ENCODE results near the gene FAF2.
"Not testable (repeated sequence)": the region's sequence is repeated elsewhere in the genome, so short reads cannot be mapped to it uniquely, and the experiment has no call there.

FAF2 gene

GRCh38 chr5:176461349-176461748 is 13.2 kb downstream of the FAF2 start:
- no peak for DNase-seq

- DNase-seq = no peak
Observed at GRCh38 chr5:176463113-176463764, 15.1 kb downstream of the FAF2 start.

GRCh38 chr5:176466245-176466871 is 18.2 kb downstream of the FAF2 start:
- DNase-seq = no peak

- no peak for DNase-seq
Observed at GRCh38 chr5:176469296-176469695, 21.1 kb downstream of the FAF2 start.

GRCh38 chr5:176470539-176470938 is 22.4 kb downstream of the FAF2 start:
- no peak for DNase-seq

- no peak for DNase-seq
Observed at GRCh38 chr5:176471098-176471497, 22.9 kb downstream of the FAF2 start.

GRCh38 chr5:176473335-176474006 is 25.3 kb downstream of the FAF2 start:
- no peak for DNase-seq

GRCh38 chr5:176474476-176474875 is 26.3 kb downstream of the FAF2 start:
- no peak for DNase-seq

- no peak for DNase-seq
Observed at GRCh38 chr5:176481711-176482110, 33.5 kb downstream of the FAF2 start.

GRCh38 chr5:176485176-176485575 is 37.0 kb downstream of the FAF2 start:
- DNase-seq = no peak

- DNase-seq = no peak
Observed at GRCh38 chr5:176486189-176486757, 38.1 kb downstream of the FAF2 start.

- not testable (repeated sequence) for DNase-seq
Observed at GRCh38 chr5:176487160-176487559, 39.0 kb downstream of the FAF2 start.

GRCh38 chr5:176489077-176489476 is 40.9 kb downstream of the FAF2 start:
- no peak for DNase-seq

- no peak for DNase-seq
Observed at GRCh38 chr5:176490301-176490700, 42.1 kb downstream of the FAF2 start.

GRCh38 chr5:176491101-176491502 is 42.9 kb downstream of the FAF2 start:
- no peak for DNase-seq

- DNase-seq = no peak
Observed at GRCh38 chr5:176491901-176492300, 43.7 kb downstream of the FAF2 start.

GRCh38 chr5:176492431-176492830 is 44.2 kb downstream of the FAF2 start:
- no peak for DNase-seq

- no peak for DNase-seq
Observed at GRCh38 chr5:176497852-176498251, 49.7 kb downstream of the FAF2 start.

- no peak for DNase-seq
Observed at GRCh38 chr5:176499273-176499672, 51.1 kb downstream of the FAF2 start.

GRCh38 chr5:176500511-176500910 is 52.3 kb downstream of the FAF2 start:
- DNase-seq = no peak

- no peak for DNase-seq
Observed at GRCh38 chr5:176501333-176501732, 53.1 kb downstream of the FAF2 start.

- no peak for DNase-seq
Observed at GRCh38 chr5:176503496-176503895, 55.3 kb downstream of the FAF2 start.

GRCh38 chr5:176507911-176508310 is 59.7 kb downstream of the FAF2 start:
- DNase-seq = no peak

- DNase-seq = no peak
Observed at GRCh38 chr5:176508603-176509002, 60.4 kb downstream of the FAF2 start.

Measured in activated CD4-positive, alpha-beta T cell treated with anti-CD3 and anti-CD28 coated beads, Interleukin-2, amount 50 U/mL, for 1 hour (primary cell).